OCI-LY7 (cell line): ENCODE measurements around the gene MVB12B. TPM values are rescaled to one million over a fixed set of nuclear protein-coding genes. Genes with fewer than 3 reads are reported as not detected.

ENCODE experiments used
- BruUV-seq: library from RNA; stranded (reverse); fragments of 400-500 nt; replicated peaks from 2 replicates; lab custom pipeline; 2021; lab: Mats Ljungman, UMichigan
- CTCF ChIA-PET: fragments of 300-600 bp; sonication (Branson Sonifier 250); formaldehyde crosslinking; loops from one replicate; lab custom pipeline; 2022; ENCODE audit warnings: antibody characterized with exemption; ENCODE audit not compliant: unreplicated experiment; lab: Charles Lee
- POLR2A ChIA-PET: fragments of 300-600 bp; sonication (Branson Sonifier 250); formaldehyde crosslinking; loops from one replicate; lab custom pipeline; 2022; ENCODE audit warnings: antibody characterized with exemption; lab: Charles Lee
- DNase-seq: peaks from one replicate; pipeline ENCODE4 v3.0.0-alpha.2; 2015; ENCODE audit warnings: low spot score
- H2AFZ ChIP-seq: fragments of 200-600 bp; sonication (generic), shearing (Covaris generic); 2 replicates; pipeline ENCODE4 v1.6.1; 2014; ENCODE audit warnings: mild to moderate bottlenecking, antibody characterized with exemption, low read length, moderate library complexity
- H3K27ac ChIP-seq: fragments of 200-600 bp; sonication (generic); 2 replicates; pipeline ENCODE4 v1.5.1; 2014; ENCODE audit warnings: mixed run types, low read depth, mild to moderate bottlenecking, moderate library complexity, low read length, inconsistent platforms; ENCODE audit not compliant: poor library complexity, severe bottlenecking
- H3K36me3 ChIP-seq: fragments of 200-600 bp; sonication (generic); 2 replicates; pipeline ENCODE4 v1.6.1; 2014; ENCODE audit warnings: mild to moderate bottlenecking, antibody characterized with exemption, low read length, moderate library complexity, mixed read lengths; ENCODE audit not compliant: insufficient read depth
- H3K4me1 ChIP-seq: fragments of 200-600 bp; sonication (generic); 2 replicates; pipeline ENCODE4 v1.5.1; 2014; ENCODE audit warnings: mild to moderate bottlenecking, low read length; ENCODE audit not compliant: insufficient read depth, poor library complexity, severe bottlenecking
- H3K4me2 ChIP-seq: fragments of 200-600 bp; sonication (generic); 2 replicates; pipeline ENCODE4 v1.6.1; 2014; ENCODE audit warnings: mild to moderate bottlenecking, low read length
- H3K4me3 ChIP-seq: fragments of 200-600 bp; sonication (generic); 2 replicates; pipeline ENCODE4 v1.5.1; 2014; ENCODE audit warnings: mild to moderate bottlenecking, low read depth, low read length; ENCODE audit not compliant: poor library complexity, severe bottlenecking
- H3K79me2 ChIP-seq: fragments of 200-600 bp; sonication (generic); 2 replicates; pipeline ENCODE4 v1.6.1; 2016; ENCODE audit warnings: low read depth, mild to moderate bottlenecking, low read length, moderate library complexity, mixed read lengths; ENCODE audit not compliant: insufficient read depth
- H3K9me2 ChIP-seq: fragments of 200-600 bp; sonication (generic); 2 replicates; pipeline ENCODE4 v1.6.1; 2016; ENCODE audit warnings: mild to moderate bottlenecking, low read length, mixed read lengths; ENCODE audit not compliant: insufficient read depth
- H3K9me3 ChIP-seq: fragments of 200-600 bp; sonication (generic); 2 replicates; pipeline ENCODE4 v1.6.1; 2014; ENCODE audit warnings: mild to moderate bottlenecking, mixed run types, low read length, mixed read lengths
- H4K20me1 ChIP-seq: fragments of 200-600 bp; sonication (generic); 2 replicates; pipeline ENCODE4 v1.6.1; 2014; ENCODE audit warnings: mild to moderate bottlenecking, antibody characterized with exemption, low read length, moderate library complexity, mixed read lengths; ENCODE audit not compliant: insufficient read depth
- CTCF ChIP-seq: fragments of 200-600 bp; sonication (generic); conservative IDR thresholded peaks from 2 replicates; pipeline ENCODE4 v1.5.1; 2014; ENCODE audit warnings: mild to moderate bottlenecking, antibody characterized with exemption, low read length, moderate library complexity, mixed read lengths
- EZH2phosphoT487 ChIP-seq: fragments of 200-600 bp; sonication (generic); IDR thresholded peaks from 2 replicates; pipeline ENCODE4 v1.6.1; 2018; ENCODE audit warnings: low read depth, borderline replicate concordance, mild to moderate bottlenecking, mixed run types, antibody characterized with exemption, low read length, moderate library complexity, mixed read lengths
- intact Hi-C: fragments of 100-400 bp; cut with micrococcal nuclease; formaldehyde crosslinking; loops from one replicate; pipeline ENCODE4 v1.10.0; 2022; ENCODE audit not compliant: unreplicated experiment
- total RNA-seq, 2 experiments: library from RNA; depleted of rRNA in 1 of 2; stranded (reverse); fragments of >200 nt in 1 of 2; shearing (Covaris generic) in 1 of 2; gene quantifications; 2 replicates each; pipeline ENCODE4 v1.2.3, GENCODE V29; 2014 to 2022

The MVB12B gene
- total RNA-seq, 2 experiments from 2014 or later: 1.3 TPM; not detected in 1

DNA sequence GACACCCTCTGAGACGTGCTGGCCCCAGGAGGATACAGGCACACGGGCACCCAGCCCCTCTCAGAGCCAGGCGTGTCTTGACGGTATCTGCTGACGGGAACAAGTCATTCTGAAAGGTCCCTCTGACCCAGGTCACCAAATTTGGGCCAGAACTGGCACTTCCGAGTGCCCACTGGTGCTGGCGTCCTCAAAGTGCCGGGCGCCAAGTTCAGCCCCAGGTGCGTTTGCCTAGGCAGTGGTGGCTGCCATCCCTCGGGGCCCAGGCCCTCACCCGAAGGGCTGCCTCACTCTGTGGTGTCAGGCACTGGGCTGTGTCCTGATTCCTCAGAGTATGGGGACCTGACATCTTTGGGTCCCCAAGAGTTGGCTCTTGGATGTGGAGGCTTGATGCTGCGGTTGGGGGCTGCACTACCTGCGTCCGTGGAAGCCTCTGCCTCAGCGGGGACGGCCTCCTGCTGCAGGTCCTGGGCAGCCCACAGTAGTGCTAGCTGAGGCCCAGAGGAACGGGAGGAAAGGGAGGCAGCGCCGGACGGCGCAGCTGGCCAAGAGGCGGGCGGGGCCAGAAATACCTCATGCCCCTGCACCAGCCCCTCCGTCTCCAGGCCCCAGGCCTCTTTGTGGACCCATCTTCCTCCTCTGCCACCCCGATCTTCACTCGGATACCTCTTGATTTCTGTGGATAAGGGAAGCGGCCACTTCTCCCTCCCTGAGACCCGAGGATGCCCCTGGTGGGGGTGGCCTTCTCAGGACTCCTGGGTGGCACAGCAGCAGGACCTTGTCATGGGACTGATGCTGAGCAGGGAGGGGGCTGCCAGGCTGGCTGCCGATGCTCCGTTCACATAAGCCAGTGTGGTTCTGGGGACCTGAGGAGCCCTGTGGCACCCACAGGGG, 177.7 kb downstream of the MVB12B start:
- POLR2A ChIA-PET: no interaction called here
- intact Hi-C loops: no loop called here
- CTCF ChIA-PET: no interaction called here
- TF ChIP-seq EZH2phosphoT487 (no peak), CTCF (no peak)
- BruUV-seq: no TSS peak
- peaks cover 4% of the 10 kb centered on the region for H3K4me1 ChIP-seq
- H3K36me3 ChIP-seq: no peaks in the 10 kb centered on the region
- DNase-seq: no peak
- no peak overlapping the region for H3K4me2 ChIP-seq
- H4K20me1 ChIP-seq: no peaks in the 10 kb centered on the region
- H3K4me3 ChIP-seq: no peak overlapping the region
- H2AFZ ChIP-seq: no peak overlapping the region
- H3K9me3 ChIP-seq: no peaks in the 10 kb centered on the region
- H3K9me2 ChIP-seq: no peaks in the 10 kb centered on the region
- no peaks in the 10 kb centered on the region for H3K79me2 ChIP-seq
- H3K27ac ChIP-seq: no peak overlapping the region

GRCh38 chr9:126504977-126505455, 178.4 kb downstream of the MVB12B start:
- DNase-seq: no peak
- no peak for TF ChIP-seq EZH2phosphoT487
- Histone ChIP-seq H3K9me2 (no peaks in the 10 kb centered on the region), H3K4me1 (no peaks in the 10 kb centered on the region), H3K79me2 (no peaks in the 10 kb centered on the region), H3K4me2 (no peak overlapping the region), H3K36me3 (no peaks in the 10 kb centered on the region), H3K4me3 (no peak overlapping the region), H3K27ac (no peak overlapping the region), H2AFZ (no peak overlapping the region), H3K9me3 (no peaks in the 10 kb centered on the region), H4K20me1 (no peaks in the 10 kb centered on the region)
- intact Hi-C loops: no loop called here
- CTCF ChIA-PET: no interaction called here
- POLR2A ChIA-PET: no interaction called here
- BruUV-seq: no TSS peak

GRCh38 chr9:126505697-126506346, 179.2 kb downstream of the MVB12B start:
- BruUV-seq: no TSS peak
- H2AFZ ChIP-seq: no peak overlapping the region
- H3K4me1 ChIP-seq: no peaks in the 10 kb centered on the region
- no peaks in the 10 kb centered on the region for H3K9me3 ChIP-seq
- ChIA-PET CTCF (no interaction called here), POLR2A (no interaction called here)
- H3K9me2 ChIP-seq: no peaks in the 10 kb centered on the region
- H3K27ac ChIP-seq: no peak overlapping the region
- no peaks in the 10 kb centered on the region for H3K79me2 ChIP-seq
- no peak for DNase-seq
- no peak overlapping the region for H3K4me2 ChIP-seq
- TF ChIP-seq CTCF (no peak), EZH2phosphoT487 (no peak)
- intact Hi-C loops: no loop called here
- H4K20me1 ChIP-seq: no peaks in the 10 kb centered on the region
- H3K4me3 ChIP-seq: no peak overlapping the region
- H3K36me3 ChIP-seq: no peaks in the 10 kb centered on the region
